WI38 (cell line): ENCODE results near the gene SLC1A2.
"Not testable (repeated sequence)": the region's sequence is repeated elsewhere in the genome, so short reads cannot be mapped to it uniquely, and the experiment has no call there.

Source experiments
- H3K4me3 ChIP-seq: 2 replicates; pipeline ENCODE4 v1.5.1; 2011; ENCODE audit warnings: low read depth, mild to moderate bottlenecking, control low read depth, low read length
- TF ChIP-seq, protein P1 (sequence below): IDR thresholded peaks from 2 replicates; pipeline ENCODE4 v1.5.1; 2012; ENCODE audit warnings: low read depth, mild to moderate bottlenecking, control low read depth, low read length

Gene SLC1A2

DNA sequence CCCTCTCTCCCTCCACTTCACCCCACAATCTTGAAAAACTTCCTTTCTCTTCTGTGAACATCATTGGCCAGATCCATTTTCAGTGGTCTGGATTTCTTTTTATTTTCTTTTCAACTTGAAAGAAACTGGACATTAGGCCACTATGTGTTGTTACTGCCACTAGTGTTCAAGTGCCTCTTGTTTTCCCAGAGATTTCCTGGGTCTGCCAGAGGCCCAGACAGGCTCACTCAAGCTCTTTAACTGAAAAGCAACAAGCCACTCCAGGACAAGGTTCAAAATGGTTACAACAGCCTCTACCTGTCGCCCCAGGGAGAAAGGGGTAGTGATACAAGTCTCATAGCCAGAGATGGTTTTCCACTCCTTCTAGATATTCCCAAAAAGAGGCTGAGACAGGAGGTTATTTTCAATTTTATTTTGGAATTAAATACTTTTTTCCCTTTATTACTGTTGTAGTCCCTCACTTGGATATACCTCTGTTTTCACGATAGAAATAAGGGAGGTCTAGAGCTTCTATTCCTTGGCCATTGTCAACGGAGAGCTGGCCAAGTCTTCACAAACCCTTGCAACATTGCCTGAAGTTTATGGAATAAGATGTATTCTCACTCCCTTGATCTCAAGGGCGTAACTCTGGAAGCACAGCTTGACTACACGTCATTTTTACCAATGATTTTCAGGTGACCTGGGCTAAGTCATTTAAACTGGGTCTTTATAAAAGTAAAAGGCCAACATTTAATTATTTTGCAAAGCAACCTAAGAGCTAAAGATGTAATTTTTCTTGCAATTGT, 188.1 kb downstream of the SLC1A2 start:
- no peak overlapping the region for H3K4me3 ChIP-seq
- TF ChIP-seq, protein P1, sequence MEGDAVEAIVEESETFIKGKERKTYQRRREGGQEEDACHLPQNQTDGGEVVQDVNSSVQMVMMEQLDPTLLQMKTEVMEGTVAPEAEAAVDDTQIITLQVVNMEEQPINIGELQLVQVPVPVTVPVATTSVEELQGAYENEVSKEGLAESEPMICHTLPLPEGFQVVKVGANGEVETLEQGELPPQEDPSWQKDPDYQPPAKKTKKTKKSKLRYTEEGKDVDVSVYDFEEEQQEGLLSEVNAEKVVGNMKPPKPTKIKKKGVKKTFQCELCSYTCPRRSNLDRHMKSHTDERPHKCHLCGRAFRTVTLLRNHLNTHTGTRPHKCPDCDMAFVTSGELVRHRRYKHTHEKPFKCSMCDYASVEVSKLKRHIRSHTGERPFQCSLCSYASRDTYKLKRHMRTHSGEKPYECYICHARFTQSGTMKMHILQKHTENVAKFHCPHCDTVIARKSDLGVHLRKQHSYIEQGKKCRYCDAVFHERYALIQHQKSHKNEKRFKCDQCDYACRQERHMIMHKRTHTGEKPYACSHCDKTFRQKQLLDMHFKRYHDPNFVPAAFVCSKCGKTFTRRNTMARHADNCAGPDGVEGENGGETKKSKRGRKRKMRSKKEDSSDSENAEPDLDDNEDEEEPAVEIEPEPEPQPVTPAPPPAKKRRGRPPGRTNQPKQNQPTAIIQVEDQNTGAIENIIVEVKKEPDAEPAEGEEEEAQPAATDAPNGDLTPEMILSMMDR: no peak

DNA sequence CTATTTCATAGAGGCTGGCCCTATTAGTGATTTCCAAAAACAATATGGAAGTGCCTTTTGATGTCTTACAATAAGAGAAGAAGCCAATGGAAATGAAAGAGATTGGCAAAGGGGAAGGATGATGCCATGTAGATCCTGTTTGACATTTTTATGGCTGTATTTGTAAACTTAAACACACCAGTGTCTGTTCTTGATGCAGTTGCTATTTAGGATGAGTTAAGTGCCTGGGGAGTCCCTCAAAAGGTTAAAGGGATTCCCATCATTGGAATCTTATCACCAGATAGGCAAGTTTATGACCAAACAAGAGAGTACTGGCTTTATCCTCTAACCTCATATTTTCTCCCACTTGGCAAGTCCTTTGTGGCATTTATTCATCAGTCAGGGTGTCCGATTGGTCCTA, 189.0 kb downstream of the SLC1A2 start:
- TF ChIP-seq, protein P1: no peak
- no peak overlapping the region for H3K4me3 ChIP-seq

DNA sequence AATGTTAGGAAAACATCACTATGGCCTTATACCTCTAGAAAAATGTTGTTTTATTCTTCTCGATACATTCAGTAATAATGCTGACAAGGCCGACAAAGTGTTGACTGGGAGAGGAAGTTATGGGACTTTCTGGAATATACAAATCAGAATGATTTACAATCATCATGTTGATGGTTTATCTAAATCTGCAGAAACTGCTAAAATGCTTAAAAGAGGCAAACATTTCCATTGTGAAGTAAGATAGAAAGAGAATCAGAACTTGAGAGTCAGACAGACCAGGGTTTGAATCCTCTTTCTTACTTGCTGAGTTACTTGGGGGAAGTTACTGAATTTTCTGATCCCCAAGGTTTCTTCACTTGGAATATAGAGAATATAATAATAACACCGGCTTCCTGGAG, 191.0 kb downstream of the SLC1A2 start:
- no peak overlapping the region for H3K4me3 ChIP-seq
- TF ChIP-seq, protein P1: no peak

GRCh38 chr11:35227576-35228327, 191.6 kb downstream of the SLC1A2 start:
- TF ChIP-seq, protein P1: no peak
- H3K4me3 ChIP-seq: no peak overlapping the region

DNA sequence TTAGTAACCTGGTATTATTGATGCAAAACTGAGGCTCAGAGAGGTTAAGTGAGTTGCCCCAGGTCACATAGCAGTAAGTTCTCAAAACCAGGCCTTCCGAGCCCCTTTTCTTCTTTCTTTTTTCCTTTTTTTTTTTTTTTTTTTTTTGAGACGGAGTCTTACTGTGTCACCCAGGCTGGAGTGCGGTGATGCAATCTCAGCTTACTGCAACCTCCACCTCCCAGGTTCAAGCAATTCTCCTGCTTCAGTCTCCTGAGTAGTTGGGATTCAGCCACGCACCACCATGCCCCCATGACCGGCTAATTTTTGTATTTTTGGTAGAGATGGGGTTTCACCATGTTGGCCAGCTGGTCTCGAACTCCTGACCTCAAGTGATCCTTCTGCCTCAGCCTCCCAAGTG, 192.6 kb downstream of the SLC1A2 start:
- not testable (repeated sequence) for H3K4me3 ChIP-seq

DNA sequence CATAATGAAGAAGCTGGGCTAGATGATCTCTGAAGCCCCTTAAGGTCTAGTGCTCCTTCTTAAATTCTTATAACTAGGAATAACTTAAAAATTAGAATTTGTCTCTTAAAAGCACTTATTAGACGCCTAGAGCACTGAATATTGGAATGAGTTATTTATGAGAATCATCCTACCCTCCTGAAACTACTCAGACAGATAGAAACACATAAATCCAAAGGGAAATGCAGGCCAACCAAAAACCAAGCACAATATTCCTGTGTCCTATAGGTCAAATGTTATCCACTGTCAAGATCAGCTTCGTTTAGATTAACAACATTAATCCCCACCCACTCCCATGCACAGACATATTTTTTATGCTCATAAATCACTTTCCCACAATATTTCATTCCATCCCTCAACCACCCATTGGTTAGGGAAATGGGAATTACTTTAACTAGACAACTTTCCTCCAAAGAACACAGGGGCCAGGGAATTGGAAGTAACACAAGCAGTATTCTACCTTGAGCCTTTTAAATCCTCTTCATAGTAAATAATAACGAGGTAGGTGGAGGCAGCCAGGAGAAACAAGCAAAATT, 193.3 kb downstream of the SLC1A2 start:
- no peak overlapping the region for H3K4me3 ChIP-seq
- TF ChIP-seq, protein P1: no peak

GRCh38 chr11:35223991-35224390, 195.4 kb downstream of the SLC1A2 start:
- TF ChIP-seq, protein P1: no peak

More at GRCh38 chr11:35223991-35224390, 195.4 kb downstream of the SLC1A2 start:
- no peak overlapping the region for H3K4me3 ChIP-seq
